Measurements from ENCODE around the gene VPS35. TPM values are rescaled to one million over a fixed set of nuclear protein-coding genes. Genes with fewer than 3 reads are reported as not detected.

Gene VPS35
- total and polyA plus RNA-seq, 2 experiments from 2014 or later = 127 to 221 TPM

DNA sequence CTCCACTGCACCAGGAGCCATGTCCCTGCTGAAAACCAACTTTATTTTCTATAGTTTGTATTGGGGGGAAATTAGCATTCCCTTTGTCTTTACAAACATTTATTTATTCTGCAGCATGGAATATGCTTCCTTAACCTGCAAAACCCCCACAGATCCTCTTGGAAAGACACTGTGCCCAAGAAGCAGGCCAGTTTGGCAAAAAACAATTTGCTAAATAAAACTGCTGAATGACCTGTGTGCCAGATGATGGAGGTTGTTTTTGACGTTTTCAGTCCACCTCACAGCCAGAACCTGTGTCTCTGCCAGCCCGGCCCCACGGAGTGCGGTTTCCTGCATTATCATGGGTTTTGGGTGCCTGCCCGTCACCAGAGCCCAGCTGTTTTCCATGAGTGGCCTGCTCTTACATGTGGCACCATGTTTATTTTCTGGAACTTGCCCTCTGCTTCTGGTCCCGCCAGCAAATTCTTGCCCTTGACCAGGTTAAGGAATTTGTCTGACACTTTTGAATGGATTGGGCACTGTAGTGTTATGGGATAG is 26.9 kb upstream of the VPS35 start:
- Histone ChIP-seq H3K4me1 (ENCODE audit: insufficient read depth) (no peaks in the 10 kb centered on the region), H2AFZ (no peak overlapping the region), H3K9me3 (ENCODE audit: low read depth) (no peaks in the 10 kb centered on the region), H3K9me2 (replicated peaks; ENCODE audit: insufficient read depth) (no peaks in the 10 kb centered on the region), H3K36me3 (replicated peaks; ENCODE audit: insufficient read depth, low read depth) (no peaks in the 10 kb centered on the region), H3K4me3 (no peak overlapping the region), H3K79me2 (no peaks in the 10 kb centered on the region), H3K4me2 (no peak overlapping the region), H4K20me1 (ENCODE audit: insufficient read depth, poor library complexity, severe bottlenecking) (no peaks in the 10 kb centered on the region), H3K27me3 (no peaks in the 10 kb centered on the region), H3K27ac (no peak overlapping the region)
- DNase-seq (ENCODE audit: low spot score) = no peak
- WGBS (ENCODE audit: low lambda C conversion rate, missing lambda C conversion rate) = 79% methylated on average over 6 of the region's 6 CpGs
- TF ChIP-seq, protein P1, sequence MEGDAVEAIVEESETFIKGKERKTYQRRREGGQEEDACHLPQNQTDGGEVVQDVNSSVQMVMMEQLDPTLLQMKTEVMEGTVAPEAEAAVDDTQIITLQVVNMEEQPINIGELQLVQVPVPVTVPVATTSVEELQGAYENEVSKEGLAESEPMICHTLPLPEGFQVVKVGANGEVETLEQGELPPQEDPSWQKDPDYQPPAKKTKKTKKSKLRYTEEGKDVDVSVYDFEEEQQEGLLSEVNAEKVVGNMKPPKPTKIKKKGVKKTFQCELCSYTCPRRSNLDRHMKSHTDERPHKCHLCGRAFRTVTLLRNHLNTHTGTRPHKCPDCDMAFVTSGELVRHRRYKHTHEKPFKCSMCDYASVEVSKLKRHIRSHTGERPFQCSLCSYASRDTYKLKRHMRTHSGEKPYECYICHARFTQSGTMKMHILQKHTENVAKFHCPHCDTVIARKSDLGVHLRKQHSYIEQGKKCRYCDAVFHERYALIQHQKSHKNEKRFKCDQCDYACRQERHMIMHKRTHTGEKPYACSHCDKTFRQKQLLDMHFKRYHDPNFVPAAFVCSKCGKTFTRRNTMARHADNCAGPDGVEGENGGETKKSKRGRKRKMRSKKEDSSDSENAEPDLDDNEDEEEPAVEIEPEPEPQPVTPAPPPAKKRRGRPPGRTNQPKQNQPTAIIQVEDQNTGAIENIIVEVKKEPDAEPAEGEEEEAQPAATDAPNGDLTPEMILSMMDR (IDR thresholded peaks at IDR 0.05; ENCODE audit: poor library complexity) = no peak
- TF ChIP-seq EZH2phosphoT487 (IDR thresholded peaks at IDR 0.05; ENCODE audit: low read depth, severe bottlenecking, unreplicated experiment) = no peak
- no peak for TF ChIP-seq EZH2 (IDR thresholded peaks at IDR 0.05; ENCODE audit: borderline replicate concordance)

DNA sequence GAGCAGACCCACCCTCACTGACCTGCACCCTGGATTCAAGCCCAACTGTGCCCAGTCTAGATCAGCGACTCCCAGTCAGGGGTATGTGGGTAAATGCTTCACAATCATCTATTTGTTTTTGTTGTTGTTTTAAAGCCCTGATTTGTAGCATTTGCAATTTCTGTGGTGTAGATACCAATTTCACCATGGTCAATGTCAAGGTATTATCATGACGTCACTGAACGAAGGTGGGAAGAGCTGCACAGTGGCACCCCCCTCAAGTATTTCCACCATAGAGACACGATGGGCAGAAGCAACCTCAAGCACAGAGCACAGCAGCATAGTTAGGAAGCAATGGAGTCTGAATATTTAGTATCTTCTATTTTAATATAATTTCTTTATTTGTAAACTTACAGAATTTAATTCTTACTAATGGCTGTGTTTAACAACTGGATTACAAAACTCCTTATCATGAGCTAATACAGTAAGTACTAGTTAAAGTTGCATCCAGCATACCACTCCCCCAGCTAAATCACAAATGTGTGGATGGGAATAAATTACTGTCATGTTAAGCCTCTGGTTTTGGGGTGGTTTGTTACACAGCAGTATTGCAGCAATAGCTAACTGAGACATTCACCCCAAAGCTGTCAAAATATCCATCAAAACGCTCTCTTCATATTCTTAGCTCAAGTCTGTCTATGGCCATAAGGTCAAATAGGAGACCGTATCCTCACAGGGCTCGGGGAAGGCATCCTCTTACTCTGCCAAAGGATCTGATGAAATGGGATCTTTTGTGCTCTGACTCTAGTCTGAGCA is 26.0 kb upstream of the VPS35 start:
- TF ChIP-seq, protein P1 (IDR thresholded peaks at IDR 0.05; ENCODE audit: poor library complexity) = no peak
- TF ChIP-seq EZH2 (IDR thresholded peaks at IDR 0.05; ENCODE audit: borderline replicate concordance) (no peak), EZH2phosphoT487 (IDR thresholded peaks at IDR 0.05; ENCODE audit: low read depth, severe bottlenecking, unreplicated experiment) (no peak)
- DNase-seq (ENCODE audit: low spot score) = no peak
- H3K9me3 ChIP-seq (ENCODE audit: low read depth) = no peaks in the 10 kb centered on the region

DNA sequence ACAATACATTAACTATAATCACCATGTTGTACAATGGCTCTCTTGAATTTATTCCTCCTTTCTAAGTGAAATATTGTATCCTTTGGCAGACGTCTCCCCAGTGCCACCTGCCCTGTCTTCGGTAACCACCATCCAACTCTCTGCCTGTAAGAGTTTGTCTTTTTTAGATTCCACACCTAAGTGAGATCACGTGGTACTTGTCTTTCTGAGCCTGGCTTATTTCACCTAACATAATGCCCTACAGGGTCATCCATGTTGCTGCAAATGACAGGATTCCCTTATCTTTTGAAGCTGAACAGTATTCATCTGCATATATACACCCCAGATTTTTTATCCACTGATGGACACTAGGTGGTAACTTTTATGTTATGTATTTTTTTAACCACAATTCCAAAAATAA is 24.7 kb upstream of the VPS35 start:
- Histone ChIP-seq H4K20me1 (ENCODE audit: insufficient read depth, poor library complexity, severe bottlenecking) (no peaks in the 10 kb centered on the region), H2AFZ (no peak overlapping the region), H3K9me2 (replicated peaks; ENCODE audit: insufficient read depth) (no peaks in the 10 kb centered on the region), H3K9me3 (ENCODE audit: low read depth) (no peaks in the 10 kb centered on the region), H3K36me3 (replicated peaks; ENCODE audit: insufficient read depth, low read depth) (no peaks in the 10 kb centered on the region), H3K79me2 (no peaks in the 10 kb centered on the region), H3K4me3 (no peak overlapping the region), H3K4me2 (no peak overlapping the region), H3K4me1 (ENCODE audit: insufficient read depth) (no peaks in the 10 kb centered on the region), H3K27ac (no peak overlapping the region), H3K27me3 (no peaks in the 10 kb centered on the region)
- DNase-seq (ENCODE audit: low spot score) = no peak
- whole genome bisulfite sequencing (ENCODE audit: low lambda C conversion rate, missing lambda C conversion rate) = 53% methylated on average over 3 of the region's 3 CpGs
- TF ChIP-seq, protein P1 (IDR thresholded peaks at IDR 0.05; ENCODE audit: poor library complexity) = no peak
- TF ChIP-seq EZH2phosphoT487 (IDR thresholded peaks at IDR 0.05; ENCODE audit: low read depth, severe bottlenecking, unreplicated experiment) (no peak), EZH2 (IDR thresholded peaks at IDR 0.05; ENCODE audit: borderline replicate concordance) (no peak)

More for the DNA sequence above, 26.0 kb upstream of the VPS35 start:
- Histone ChIP-seq H3K27ac (no peak overlapping the region), H3K9me2 (replicated peaks; ENCODE audit: insufficient read depth) (no peaks in the 10 kb centered on the region), H3K4me1 (ENCODE audit: insufficient read depth) (no peaks in the 10 kb centered on the region), H3K36me3 (replicated peaks; ENCODE audit: insufficient read depth, low read depth) (no peaks in the 10 kb centered on the region), H2AFZ (no peak overlapping the region), H3K4me2 (no peak overlapping the region), H3K79me2 (no peaks in the 10 kb centered on the region), H4K20me1 (ENCODE audit: insufficient read depth, poor library complexity, severe bottlenecking) (no peaks in the 10 kb centered on the region), H3K27me3 (no peaks in the 10 kb centered on the region), H3K4me3 (no peak overlapping the region)
- WGBS (ENCODE audit: low lambda C conversion rate, missing lambda C conversion rate) = 92% methylated on average over 7 of the region's 7 CpGs
